ENCODE data around the gene SOAT2.

The SOAT2 gene, protein sequence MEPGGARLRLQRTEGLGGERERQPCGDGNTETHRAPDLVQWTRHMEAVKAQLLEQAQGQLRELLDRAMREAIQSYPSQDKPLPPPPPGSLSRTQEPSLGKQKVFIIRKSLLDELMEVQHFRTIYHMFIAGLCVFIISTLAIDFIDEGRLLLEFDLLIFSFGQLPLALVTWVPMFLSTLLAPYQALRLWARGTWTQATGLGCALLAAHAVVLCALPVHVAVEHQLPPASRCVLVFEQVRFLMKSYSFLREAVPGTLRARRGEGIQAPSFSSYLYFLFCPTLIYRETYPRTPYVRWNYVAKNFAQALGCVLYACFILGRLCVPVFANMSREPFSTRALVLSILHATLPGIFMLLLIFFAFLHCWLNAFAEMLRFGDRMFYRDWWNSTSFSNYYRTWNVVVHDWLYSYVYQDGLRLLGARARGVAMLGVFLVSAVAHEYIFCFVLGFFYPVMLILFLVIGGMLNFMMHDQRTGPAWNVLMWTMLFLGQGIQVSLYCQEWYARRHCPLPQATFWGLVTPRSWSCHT

GRCh38 chr12:53102883-53103807, at the start of gene SOAT2:
Gene SOAT2, plus strand, starts transcription at chr12:53103486. Its CDS starts 92 bp downstream, at chr12:53103578.
- DNase-seq (ENCODE audit: low read depth in 2 of 2): peak; percentile 19 to 41

DNA sequence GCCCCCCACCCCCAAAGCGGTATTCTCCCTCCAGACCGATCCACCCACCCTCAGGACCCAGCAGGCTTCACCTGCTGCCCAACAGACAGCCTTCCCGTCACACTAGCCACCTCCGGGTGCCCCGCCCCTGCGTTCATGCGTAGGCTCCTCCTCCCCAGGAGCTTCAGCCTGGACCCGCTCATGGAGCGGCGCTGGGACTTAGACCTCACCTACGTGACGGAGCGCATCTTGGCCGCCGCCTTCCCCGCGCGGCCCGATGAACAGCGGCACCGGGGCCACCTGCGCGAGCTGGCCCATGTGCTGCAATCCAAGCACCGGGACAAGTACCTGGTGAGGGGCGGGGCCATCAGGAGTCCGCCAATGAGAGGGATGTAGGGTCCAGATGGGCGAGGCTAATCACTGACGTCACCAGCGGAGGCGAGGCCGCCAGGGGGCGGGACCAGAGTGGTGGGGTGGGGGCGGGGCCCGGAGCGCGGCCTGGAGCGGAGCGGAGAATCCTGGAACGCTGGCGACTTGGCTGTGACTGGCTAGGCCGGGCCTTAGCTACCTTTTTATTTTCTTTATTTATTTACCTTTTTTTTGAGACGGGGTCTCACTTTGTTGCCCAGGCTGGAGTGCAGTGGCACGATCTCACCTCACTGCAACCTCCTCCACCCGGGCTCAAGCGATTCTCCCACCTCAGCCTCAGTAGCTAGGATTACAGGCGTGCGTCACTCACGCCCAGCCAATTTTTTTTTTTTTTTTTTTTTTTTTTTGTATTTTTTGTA, 49.0 kb upstream of the SOAT2 start:
- DNase-seq (ENCODE audit: low read depth in 2 of 2): peak; percentile 87 to 92

- no peak for DNase-seq (ENCODE audit: low read depth in 2 of 2)
Measured at GRCh38 chr12:53055471-53056266, 47.6 kb upstream of the SOAT2 start.

DNA sequence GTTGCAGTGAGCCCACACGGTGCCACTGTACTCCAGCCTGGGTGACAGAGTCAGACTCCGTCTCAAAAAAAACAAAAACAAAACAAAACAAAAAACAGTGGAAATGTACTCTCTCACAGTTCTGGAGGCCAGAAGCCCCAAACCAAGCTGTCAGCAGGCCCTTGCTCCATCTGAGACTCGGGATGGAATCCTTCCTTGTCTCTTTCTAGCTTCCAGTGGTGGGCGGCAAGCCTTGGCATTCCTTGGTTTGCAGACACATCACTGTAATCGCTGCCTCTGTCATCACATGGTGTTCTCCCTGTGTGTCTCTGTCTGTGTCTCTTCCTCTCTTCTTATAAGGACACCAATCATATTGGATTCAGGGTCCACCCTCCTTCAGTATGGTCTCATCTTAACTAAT, 47.0 kb upstream of the SOAT2 start:
- no peak for DNase-seq (ENCODE audit: low read depth in 2 of 2)

GRCh38 chr12:53056901-53057300, 46.4 kb upstream of the SOAT2 start:
- no peak for DNase-seq (ENCODE audit: low read depth in 2 of 2)

DNA sequence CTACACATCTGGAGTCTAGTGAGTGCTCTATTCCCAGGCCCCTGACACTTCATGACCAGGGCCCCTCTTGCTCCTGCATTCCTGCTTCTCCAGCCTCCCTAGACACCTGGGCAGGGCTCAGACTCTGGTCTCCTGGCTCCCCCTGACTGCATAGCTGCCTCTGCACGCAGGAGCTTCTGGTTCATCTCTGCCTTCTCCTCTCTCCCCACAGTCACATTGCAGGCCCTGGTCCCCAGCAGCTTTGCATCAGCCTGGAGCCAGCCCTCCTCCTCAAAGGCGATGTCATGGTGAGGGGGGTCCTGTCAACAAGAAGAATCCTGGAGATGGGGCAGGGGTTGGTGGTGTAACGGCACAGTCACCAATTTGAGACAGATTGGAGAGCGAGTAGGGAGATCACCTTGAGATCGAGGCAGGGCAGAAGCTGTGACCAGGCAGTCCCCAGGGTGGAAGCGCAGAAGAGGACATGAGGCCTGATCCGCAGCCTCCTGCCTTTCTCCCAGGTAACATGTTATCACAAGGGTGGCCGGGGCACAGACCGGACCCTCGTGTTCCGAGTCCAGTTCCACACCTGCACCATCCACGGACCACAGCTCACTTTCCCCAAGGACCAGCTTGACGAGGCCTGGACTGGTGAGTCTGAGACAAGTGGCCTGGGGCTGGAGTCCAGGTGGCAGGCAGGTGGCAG, 45.3 kb upstream of the SOAT2 start:
- DNase-seq (ENCODE audit: low read depth in 2 of 2): no peak

DNA sequence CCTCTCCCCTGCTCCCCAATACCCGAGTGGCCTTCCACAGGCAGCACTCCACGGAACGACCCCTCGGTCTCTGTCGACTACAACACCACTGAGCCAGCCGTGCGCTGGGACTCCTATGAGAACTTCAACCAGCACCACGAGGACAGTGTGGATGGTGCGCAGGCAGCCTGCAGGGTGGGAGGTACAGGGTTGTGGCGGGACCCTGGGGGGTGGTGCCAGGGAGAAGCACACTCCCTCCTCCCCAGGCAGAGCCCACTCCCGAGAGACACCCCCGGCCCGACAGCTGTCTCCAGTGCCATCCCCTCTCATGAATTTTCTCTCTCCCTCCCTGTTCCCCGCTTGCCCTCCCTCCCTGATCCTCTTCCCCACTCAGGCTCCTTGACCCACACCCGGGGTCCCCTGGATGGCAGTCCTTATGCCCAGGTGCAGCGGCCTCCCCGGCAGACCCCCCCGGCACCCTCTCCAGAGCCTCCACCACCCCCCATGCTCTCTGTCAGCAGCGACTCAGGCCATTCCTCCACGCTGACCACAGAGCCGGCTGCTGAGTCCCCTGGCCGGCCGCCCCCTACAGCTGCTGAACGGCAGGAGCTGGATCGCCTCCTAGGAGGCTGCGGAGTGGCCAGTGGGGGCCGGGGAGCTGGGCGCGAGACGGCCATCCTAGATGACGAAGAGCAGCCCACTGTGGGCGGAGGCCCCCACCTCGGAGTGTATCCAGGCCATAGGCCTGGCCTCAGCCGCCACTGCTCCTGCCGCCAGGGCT, 44.4 kb upstream of the SOAT2 start:
- DNase-seq (ENCODE audit: low read depth in 2 of 2): no peak

DNA sequence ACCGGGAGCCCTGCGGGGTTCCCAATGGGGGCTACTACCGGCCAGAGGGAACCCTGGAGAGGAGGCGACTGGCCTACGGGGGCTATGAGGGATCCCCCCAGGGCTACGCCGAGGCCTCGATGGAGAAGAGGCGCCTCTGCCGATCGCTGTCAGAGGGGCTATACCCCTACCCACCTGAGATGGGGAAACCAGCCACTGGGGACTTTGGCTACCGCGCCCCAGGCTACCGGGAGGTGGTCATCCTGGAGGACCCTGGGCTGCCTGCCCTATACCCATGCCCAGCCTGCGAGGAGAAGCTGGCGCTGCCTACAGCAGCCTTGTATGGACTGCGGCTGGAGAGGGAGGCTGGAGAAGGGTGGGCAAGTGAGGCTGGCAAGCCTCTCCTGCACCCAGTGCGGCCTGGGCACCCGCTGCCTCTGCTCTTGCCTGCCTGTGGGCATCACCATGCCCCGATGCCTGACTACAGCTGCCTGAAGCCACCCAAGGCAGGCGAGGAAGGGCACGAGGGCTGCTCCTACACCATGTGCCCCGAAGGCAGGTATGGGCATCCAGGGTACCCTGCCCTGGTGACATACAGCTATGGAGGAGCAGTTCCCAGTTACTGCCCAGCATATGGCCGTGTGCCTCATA, 43.7 kb upstream of the SOAT2 start:
- DNase-seq (ENCODE audit: low read depth in 2 of 2): no peak

DNA sequence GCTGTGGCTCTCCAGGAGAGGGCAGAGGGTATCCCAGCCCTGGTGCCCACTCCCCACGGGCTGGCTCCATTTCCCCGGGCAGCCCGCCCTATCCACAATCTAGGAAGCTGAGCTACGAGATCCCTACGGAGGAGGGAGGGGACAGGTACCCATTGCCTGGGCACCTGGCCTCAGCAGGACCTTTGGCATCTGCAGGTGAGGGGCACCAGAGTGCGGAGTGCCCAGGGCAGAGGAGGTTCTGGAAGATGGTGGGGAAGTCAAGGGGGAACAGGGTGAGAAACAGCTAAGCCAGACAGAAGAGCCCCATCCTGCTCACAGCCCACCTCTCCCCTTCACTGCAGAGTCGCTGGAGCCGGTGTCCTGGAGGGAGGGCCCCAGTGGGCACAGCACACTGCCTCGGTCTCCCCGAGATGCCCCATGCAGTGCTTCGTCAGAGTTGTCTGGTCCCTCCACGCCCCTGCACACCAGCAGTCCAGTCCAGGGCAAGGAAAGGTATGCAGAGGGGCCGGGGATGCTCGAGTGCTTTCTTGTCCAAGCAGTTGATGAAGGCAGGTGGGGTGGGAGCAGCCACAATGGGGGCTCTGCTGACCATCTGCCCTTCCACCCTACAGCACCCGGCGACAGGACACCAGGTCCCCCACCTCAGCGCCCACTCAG, 43.1 kb upstream of the SOAT2 start:
- no peak for DNase-seq (ENCODE audit: low read depth in 2 of 2)

DNA sequence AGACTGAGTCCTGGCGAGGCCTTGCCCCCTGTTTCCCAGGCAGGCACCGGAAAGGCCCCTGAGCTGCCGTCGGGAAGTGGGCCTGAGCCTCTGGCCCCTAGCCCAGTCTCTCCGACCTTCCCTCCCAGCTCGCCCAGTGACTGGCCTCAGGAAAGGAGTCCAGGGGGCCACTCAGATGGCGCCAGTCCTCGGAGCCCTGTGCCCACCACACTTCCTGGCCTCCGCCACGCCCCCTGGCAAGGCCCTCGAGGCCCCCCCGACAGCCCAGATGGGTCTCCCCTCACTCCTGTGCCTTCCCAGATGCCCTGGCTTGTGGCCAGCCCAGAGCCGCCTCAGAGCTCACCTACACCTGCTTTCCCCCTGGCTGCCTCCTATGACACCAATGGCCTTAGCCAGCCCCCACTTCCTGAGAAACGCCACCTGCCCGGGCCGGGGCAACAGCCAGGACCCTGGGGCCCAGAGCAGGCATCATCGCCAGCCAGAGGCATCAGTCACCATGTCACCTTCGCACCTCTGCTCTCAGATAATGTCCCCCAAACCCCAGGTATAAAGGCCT, 42.5 kb upstream of the SOAT2 start:
- DNase-seq (ENCODE audit: low read depth in 2 of 2): no peak

- no peak for DNase-seq (ENCODE audit: low read depth in 2 of 2)
Measured at GRCh38 chr12:53061404-53062010, 41.8 kb upstream of the SOAT2 start.

DNA sequence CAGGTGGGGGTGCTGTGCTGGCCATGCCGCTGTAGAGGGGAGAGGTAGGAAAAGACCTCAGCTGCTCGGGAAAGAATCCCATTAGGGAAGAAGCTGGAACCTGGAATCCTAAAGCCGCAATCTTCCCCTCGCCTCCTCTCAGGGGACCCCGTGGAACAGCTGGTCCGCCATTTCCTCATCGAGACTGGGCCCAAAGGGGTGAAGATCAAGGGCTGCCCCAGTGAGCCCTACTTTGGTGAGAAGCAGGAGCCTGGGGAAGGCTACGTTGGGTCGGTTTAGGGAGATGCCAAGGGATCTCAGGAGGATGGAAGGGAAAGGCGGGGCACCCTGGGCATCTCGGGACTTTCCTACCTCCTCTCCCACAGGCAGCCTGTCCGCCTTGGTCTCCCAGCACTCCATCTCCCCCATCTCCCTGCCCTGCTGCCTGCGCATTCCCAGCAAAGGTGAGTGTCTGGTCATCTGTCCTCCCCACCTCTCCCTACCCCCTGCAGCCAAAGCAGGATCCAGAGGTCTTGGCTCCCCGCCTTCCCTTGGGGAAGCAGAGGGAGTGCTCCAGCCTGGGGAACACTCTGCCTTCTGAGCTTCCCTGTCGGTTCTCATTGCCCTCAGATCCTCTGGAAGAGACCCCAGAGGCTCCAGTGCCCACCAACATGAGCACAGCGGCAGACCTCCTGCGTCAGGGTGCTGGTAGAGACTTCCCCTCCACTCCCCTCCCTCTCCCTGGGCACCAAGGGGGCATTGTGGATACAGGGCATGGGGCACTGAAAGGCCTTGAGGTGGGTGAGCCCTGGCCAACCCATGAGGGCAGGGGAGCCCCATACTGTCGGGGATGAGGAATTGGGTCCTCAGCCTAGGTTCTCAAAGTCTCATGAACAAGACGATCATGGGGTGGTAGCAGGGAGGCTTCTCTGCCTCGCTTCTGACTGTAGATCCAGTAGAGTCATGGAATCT, 41.0 kb upstream of the SOAT2 start:
- no peak for DNase-seq (ENCODE audit: low read depth in 2 of 2)

DNA sequence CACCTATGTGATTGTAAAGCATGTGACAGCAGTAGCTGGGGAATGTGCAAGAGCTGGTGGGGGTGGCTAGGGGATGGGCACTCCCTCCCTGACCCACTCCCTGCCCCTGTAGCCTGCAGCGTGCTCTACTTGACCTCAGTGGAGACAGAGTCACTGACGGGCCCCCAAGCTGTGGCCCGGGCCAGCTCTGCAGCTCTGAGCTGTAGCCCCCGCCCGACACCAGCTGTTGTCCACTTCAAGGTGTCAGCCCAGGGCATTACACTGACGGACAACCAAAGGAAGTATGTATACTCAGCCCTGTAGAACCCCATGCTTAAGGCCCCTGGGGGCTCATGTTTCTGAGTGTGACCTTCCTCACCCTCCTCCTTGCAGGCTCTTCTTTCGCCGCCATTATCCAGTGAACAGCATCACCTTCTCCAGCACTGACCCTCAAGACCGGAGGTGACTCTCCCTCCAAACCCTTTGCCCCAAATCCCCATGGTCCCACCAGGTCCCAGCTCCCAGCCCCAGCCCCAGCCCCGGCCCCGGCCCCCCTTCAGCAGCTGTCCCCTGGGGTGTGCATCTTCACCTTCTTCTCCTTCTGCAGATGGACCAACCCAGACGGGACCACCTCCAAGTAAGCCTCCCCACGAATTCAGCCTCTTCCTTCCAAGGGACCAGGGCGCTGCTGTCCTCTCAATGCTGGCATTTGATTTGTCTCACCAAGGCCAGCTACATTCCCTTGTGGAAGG, 40.1 kb upstream of the SOAT2 start:
- no peak for DNase-seq (ENCODE audit: low read depth in 2 of 2)

DNA sequence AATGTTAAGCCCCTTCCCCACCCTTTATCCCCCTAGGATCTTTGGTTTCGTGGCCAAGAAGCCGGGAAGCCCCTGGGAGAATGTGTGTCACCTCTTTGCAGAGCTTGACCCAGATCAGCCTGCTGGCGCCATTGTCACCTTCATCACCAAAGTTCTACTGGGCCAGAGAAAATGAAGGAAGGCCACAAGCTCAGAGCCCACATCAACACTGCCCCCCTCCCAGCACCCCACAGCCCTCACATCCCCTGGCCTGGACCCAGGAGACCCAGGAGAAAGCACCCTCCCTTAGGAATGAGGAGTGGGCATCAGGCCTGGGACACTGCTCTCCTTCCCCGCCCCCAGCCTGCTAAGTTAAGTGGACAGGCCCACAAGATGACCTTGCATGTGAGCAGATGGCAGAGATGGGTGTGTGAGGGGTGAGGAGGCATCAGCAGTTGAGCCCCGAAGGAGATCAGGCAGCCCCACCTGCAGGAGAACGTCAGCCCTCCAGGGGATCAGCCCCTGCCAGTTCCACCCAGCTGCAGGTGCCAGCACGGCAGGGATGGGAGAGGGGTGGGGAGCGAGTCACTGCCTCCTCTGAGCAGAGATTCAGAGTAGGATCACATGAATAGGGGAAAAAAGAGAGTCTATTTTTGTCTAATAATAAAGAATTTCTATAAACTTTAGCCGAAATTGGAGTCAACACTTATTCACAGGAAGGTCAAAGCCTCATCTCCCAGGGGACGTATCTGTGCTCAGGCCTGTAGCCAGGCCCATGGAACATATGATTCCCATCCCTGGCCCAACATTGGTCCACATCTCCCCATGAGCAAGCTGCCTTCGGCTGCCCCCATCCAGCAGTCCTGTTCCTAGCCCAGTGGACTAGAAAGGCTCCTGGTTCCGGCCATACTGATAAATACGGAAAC, 39.3 kb upstream of the SOAT2 start:
- no peak for DNase-seq (ENCODE audit: low read depth in 2 of 2)
